ENCODE data around the gene CDC42EP2. TPM values are rescaled to one million over a fixed set of nuclear protein-coding genes. Genes with fewer than 3 reads are reported as not detected.

Gene CDC42EP2
- total and polyA plus RNA-seq, 8 donors = 2.4 to 7.9 (median 3.9) TPM

- DNase-seq (peak; percentile 66 to 96 (median 80)), ATAC-seq (peak; percentile 66 to 80 (median 74)), FAIRE-seq (no peak)
- WGBS, 2 donors = 0 to 1% methylated on average over 57 to 59 of the region's 59 CpGs
- peak overlapping the region; percentile 60 to 90 (median 77) for H3K27ac ChIP-seq
- peak; percentile 81 to 98 (median 88) for TF ChIP-seq CTCF (IDR thresholded peaks at IDR 0.05)
- H3K27me3 ChIP-seq = no peaks in the 10 kb centered on the region
- H3K9me3 ChIP-seq = no peaks in the 10 kb centered on the region
- intact Hi-C loops (cut with DNase I) = loop anchor here in 1 of 3 donors (5.0 kb wide), 1 partner anchor 38 kb away; no protein-coding TSS in a partner anchor
- no peaks in the 10 kb centered on the region for H3K36me3 ChIP-seq
- peaks cover 0 to 18% (median 3%) of the 10 kb centered on the region in 3 donors for H3K4me1 ChIP-seq
- H3K4me3 ChIP-seq = peak overlapping the region; percentile 57 to 92 (median 84)
Observed at GRCh38 chr11:65315204-65315865, 669 bp downstream of the CDC42EP2 start.

GRCh38 chr11:65315866-65316226 is 1.2 kb downstream of the CDC42EP2 start:
- intact Hi-C loops (cut with DNase I) = loop anchor here in 2 of 3 donors (2.0 to 5.0 kb wide), 2 partner anchors 39 to 41 kb away; no protein-coding TSS in a partner anchor
- Histone ChIP-seq H3K36me3 (no peaks in the 10 kb centered on the region), H3K4me1 (peaks cover 0 to 18% (median 3%) of the 10 kb centered on the region in 3 donors), H3K27me3 (no peaks in the 10 kb centered on the region), H3K9me3 (no peaks in the 10 kb centered on the region), H3K27ac (peak overlapping the region in 2 of 4 donors; percentile 85 to 90), H3K4me3 (peak overlapping the region; percentile 57 to 92 (median 84))
- WGBS, 2 donors = 11 to 13% methylated on average over 8 of the region's 8 CpGs
- ATAC-seq (no peak), FAIRE-seq (no peak), DNase-seq (no peak)
- no peak for TF ChIP-seq CTCF (IDR thresholded peaks at IDR 0.05)

GRCh38 chr11:65316227-65317024 is 1.8 kb downstream of the CDC42EP2 start:
- peak overlapping the region in 1 of 4 donors; percentile 3 for H3K27ac ChIP-seq
- peak in 2 of 6 donors; percentile 12 to 41 for DNase-seq
- no peaks in the 10 kb centered on the region for H3K27me3 ChIP-seq
- no peaks in the 10 kb centered on the region for H3K9me3 ChIP-seq
- peaks cover 0 to 18% (median 3%) of the 10 kb centered on the region in 3 donors for H3K4me1 ChIP-seq
- peaks cover 0 to 2% (median 0%) of the 10 kb centered on the region in 3 donors for H3K36me3 ChIP-seq
- no peak for ATAC-seq
- FAIRE-seq = no peak
- intact Hi-C loops (cut with DNase I) = loop anchor here in 2 of 3 donors (2.0 to 5.0 kb wide), 2 partner anchors 39 to 42 kb away; no protein-coding TSS in a partner anchor
- peak overlapping the region in 2 of 4 donors; percentile 77 to 92 for H3K4me3 ChIP-seq
- WGBS, 2 donors = 59 to 63% methylated on average over 20 of the region's 20 CpGs
- TF ChIP-seq CTCF (IDR thresholded peaks at IDR 0.05) = no peak

- no peaks in the 10 kb centered on the region for H3K27me3 ChIP-seq
- H3K4me3 ChIP-seq = peak overlapping the region in 1 of 4 donors; percentile 92
- H3K27ac ChIP-seq = peak overlapping the region in 2 of 4 donors; percentile 3 to 13
- intact Hi-C loops (cut with DNase I) = loop anchor here in 2 of 3 donors (2.0 to 5.0 kb wide), 2 partner anchors 40 to 42 kb away; no protein-coding TSS in a partner anchor
- WGBS, 2 donors = 54 to 58% methylated on average over 12 to 13 of the region's 13 CpGs
- peaks cover 0 to 3% (median 0%) of the 10 kb centered on the region in 3 donors for H3K36me3 ChIP-seq
- H3K4me1 ChIP-seq = peaks cover 0 to 18% (median 3%) of the 10 kb centered on the region in 3 donors
- H3K9me3 ChIP-seq = no peaks in the 10 kb centered on the region
- no peak for TF ChIP-seq CTCF (IDR thresholded peaks at IDR 0.05)
- peak in 2 of 4 donors; percentile 1 to 2 for ATAC-seq
- no peak for FAIRE-seq
- peak in 4 of 6 donors; percentile 30 to 54 (median 41) for DNase-seq
Observed at GRCh38 chr11:65317025-65317786, 2.5 kb downstream of the CDC42EP2 start.
